ENCODE results near the gene SLC29A4.
"Not testable (repeated sequence)": the region's sequence is repeated elsewhere in the genome, so short reads cannot be mapped to it uniquely, and the experiment has no call there.

Gene SLC29A4

DNA sequence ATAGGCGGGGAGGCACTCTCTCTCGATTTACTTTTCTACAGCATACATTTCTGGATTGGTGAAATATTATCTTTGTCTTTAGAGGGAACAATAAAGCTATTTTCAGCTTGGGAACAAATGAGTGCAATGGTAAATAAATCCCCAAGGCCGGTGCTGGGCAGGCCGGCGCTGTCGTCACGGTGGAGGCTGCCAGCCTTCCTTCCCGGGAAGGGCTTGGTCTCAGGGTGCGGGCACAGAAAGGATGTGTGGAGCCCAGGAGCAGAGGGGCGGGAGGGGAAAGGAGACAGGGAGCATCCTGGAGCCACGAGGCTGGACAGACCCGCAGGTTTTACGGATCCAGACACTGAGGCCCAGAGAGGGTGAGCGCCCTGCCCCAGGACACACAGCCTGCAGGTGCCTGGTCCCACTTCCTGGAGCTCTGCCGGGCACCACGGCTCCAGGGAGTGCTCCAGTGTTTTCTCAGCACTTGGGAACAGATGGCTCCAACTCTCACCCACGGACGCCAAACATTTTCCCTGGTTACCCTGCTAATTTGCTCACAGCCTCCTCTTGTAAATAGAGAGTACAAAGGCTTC lies 8.8 kb upstream of the SLC29A4 start:
- not testable (repeated sequence) for DNase-seq

DNA sequence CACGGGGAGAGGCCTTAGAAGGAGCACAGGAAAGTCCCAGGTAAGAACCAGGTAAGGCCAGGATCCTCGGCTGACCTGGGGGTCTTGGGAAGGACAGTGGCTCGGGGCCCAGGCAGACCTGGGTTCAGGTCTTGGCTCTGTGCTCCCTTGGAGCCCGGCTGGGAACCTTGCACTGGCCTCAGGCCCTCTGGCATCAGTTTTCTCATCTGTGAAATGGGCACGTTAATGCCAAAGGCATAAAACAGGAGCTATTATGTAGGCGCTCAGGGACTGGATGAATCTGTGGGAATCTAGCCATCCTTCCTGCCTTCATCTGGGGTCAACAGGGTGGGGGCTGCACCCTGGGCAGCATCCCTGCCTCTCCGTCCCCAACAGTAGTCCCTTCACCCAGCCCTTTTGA lies 8.3 kb upstream of the SLC29A4 start:
- DNase-seq = no peak

- DNase-seq = not testable (repeated sequence)
Measured at GRCh38 chr7:5274985-5275431, 7.7 kb upstream of the SLC29A4 start.

- not testable (repeated sequence) for DNase-seq
Measured at GRCh38 chr7:5275510-5275909, 7.2 kb upstream of the SLC29A4 start.

DNA sequence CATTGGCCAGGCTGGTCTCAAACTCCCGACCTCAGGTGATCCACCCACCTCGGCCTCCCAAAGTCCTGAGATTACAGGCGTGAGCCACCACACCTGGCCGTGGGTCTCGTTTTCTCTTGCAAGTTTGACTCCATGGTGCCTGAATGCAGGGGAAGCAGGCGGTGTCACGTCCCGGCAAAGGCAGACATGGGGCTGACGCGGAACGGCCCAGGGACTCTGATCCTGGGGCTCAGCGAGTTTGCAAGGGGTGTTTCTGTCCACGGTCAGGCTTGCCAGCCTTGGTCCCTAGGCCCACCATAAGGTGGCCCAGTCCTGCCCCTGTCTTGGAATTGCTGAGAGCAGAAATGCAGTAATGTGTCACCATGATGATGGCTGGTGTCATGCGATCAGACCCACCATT lies 6.6 kb upstream of the SLC29A4 start:
- DNase-seq = not testable (repeated sequence)

DNA sequence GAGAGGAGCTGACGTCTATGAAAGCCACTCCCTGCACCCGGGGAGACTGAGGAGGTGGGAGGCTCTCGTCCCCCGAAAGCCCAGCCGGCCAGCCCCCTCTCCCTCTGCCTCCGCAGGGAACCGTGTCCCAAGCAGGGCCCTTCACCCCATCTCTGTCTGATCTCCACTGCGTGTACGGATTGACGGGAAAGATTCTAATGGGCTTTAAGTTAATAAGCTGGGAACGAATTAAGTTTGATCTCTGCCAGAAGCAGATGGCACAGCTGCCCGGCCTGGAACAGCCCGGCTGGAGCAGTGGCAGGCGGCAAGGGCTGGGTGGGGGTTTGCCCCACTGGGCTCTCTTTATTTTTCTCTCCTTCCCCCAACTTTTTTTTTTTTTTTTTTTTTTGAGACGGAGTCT lies 6.1 kb upstream of the SLC29A4 start:
- DNase-seq = no peak

DNA sequence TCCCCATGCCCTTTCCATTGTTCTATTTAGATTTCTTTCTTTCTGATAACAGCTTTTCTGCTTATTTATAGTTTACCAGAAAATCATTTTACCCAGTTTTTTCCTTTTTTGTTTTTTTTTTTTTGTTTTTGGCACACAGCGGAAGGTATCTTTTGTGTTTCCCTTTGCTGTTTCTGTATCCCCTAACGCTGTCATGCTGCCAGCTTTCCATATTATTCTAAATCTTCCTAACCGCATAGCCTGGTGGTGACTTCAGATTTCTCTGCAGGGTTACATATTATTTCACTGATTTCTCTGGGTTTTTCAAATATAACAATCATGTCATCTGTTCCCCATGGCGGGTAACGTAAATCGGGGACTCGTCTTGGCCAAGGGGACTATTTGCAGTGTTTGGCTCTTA lies 4.0 kb upstream of the SLC29A4 start:
- DNase-seq = no peak

DNA sequence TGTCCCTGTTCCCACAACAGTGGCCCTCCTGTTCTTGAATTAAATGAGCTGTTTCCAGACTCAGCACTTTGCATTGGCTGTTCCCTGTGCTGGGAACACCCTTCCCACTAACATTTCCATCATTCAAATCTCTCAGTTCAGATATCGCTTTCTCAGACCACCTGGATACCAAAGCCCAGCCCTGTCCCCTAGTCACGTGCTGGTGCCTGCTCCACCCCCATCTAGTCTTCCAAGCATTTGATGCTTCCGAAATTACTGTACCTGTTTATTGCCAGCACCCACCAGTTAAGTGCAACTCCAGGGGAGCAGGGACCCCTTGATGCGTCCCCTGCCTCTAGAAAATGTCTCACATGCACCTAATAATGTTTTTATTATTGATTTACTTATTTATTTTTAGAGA lies 3.0 kb upstream of the SLC29A4 start:
- no peak for DNase-seq

- not testable (repeated sequence) for DNase-seq
Measured at GRCh38 chr7:5281598-5282500, 894 bp upstream of the SLC29A4 start.

DNA sequence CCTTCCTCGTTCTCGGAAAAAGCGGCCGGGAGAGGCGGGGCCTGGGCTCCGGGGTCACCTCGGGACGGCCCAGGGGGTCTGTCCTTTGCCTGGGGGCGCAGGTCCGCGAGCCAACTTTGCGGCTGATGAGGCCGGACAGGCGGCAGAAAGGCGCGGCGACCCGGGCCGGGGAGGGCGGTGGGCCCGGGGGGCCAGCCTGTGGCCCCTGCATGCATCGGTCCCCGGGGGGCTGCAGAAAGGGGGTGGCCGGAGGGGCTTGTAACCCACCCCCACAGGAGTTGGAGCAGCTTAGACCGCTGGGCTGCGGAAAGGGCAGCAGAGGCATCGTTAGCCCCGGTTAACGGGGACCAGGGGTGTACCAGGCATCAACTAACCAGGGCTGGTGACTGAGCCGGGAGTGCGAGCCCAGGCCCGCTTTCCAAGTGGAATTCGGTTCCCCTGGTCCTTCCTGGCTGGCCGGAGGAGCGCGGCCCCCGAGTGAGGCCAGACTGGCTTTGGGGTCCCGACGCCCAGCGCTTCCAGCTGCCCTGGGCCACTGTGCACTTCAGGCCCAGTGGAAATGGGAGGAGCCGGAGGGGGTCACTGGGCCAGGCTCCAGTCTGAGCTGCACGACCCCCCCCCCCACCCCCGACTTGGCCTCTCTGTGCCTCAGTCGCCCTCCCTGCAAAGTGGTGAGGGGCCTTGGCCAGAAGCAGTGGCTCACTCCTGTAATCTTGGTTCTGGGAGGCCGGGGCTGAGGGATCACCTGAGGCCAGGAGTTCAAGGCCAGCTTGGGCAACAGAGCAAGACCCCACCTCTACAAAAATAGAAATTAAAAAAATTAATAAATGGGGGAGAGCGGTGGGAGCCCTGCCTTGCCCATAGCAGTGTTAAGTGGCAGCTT lies 919 bp downstream of the SLC29A4 start:
- no peak for DNase-seq

- DNase-seq = peak; percentile 80
Measured at GRCh38 chr7:5284304-5285281, 1.9 kb downstream of the SLC29A4 start.

GRCh38 chr7:5286933-5287332 lies 4.2 kb downstream of the SLC29A4 start:
- DNase-seq = no peak

DNA sequence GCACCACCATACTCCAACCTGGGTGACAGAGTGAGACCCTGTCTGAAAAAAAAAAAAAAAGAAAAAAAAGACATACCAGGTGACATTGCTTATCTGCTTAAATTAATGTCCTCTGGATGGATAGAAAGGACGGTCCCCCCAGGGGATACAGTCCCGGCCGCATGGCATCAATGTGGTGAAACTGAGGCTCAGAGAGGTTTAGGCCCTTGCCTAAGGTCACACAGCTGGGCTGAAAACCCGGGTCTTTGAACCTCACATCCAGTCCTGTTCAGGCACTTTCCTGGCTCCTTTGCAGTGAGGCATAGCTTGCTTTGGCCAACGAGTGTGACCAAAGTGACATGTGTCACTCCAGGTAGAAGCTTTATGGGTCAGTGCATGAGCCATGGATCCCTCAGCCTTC lies 4.6 kb downstream of the SLC29A4 start:
- DNase-seq = not testable (repeated sequence)

DNA sequence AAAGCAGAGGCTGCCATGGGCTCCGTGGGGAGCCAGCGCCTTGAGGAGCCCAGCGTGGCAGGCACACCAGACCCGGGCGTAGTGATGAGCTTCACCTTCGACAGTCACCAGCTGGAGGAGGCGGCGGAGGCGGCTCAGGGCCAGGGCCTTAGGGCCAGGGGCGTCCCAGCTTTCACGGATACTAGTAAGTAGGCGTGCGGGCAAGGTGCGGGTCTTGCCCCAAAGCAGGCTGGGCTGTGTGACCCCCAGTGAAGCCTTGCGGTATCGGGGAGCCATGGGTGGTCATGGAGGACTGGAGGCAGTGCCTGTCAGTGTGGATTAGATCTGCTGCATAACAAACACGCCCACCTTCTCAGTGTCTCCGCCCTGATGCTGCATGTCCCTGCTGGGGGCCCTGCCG lies 5.1 kb downstream of the SLC29A4 start:
- no peak for DNase-seq

DNA sequence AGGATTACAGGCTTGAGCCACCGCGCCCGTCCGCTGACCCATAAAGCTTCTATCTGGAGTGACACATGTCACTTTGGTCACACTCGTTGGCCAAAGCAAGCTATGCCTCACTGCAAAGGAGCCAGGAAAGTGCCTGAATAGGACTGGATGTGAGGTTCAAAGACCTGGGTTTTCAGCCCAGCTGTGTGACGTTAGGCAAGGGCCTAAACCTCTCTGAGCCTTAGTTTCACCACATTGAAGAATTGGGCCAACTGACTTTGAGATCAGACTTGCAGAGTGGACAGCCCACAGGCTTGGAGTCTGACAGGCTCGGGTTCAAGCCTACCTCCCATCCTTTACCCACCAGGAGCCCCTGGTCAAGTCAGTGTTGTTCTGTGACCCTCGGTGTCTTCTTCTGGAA lies 5.8 kb downstream of the SLC29A4 start:
- DNase-seq = not testable (repeated sequence)

DNA sequence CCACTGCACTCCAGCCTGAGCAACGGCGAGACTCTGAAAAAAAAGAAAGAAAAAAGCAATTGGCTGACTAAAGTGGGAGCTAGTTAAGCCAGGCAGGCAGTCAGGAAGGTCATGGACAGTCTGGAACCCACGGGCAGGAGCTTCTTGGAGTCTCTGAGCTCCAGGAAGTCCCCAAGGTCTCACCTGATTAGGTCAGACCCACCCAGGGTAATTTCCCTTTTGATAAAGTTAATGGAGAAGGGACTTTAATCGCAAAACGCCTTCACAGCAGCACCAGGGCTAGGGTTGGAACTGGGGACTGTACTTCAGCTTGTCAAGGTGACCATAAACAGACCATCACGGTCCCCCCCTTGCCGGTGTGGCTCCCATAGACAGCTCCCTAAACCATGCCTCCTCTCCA lies 6.6 kb downstream of the SLC29A4 start:
- DNase-seq = no peak

- DNase-seq = no peak
Measured at GRCh38 chr7:5291301-5291700, 8.6 kb downstream of the SLC29A4 start.

GRCh38 chr7:5291711-5292335 lies 9.1 kb downstream of the SLC29A4 start:
- not testable (repeated sequence) for DNase-seq

DNA sequence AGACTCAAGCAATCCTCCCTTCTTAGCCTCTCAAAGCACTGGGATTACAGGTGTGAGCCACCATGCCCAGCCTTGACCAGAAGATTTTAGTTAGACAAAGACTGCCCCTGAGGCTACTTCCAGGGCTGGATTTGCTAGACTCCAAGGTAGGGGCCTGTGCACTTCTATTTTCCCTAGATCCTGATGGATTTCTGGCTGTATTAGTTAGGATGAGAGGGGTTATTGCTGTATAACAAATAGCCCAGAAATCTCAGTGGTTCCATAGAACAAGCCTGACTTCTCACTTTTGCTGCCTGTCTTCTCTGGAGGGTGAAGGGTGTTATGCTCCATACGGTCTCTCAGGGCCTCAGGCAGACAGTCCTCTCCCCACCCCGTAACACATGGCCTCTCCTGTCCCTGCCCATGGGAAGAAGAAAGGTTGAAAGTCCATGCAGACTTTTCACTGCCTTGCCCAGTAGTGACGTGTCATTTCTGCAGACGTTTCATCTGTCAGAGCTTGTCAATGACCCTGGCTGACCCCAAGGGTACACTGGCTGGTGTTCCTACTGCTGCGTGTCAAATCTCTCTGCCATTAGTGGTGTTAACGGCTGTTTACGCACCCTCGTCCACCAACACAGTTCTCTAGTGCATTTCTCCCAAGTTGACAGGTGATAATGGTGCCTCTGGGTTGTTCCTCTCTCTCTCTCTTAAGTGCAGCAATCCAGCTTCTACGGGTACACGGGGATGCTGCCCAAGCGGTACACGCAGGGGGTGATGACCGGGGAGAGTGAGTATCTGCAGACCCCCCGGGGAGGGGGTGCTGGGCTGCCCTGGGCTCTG lies 11.6 kb downstream of the SLC29A4 start:
- DNase-seq = no peak

Data from right kidney (tissue), 1 donor.